ENCODE measurements around the gene KIF7.

Gene KIF7

GRCh38 chr15:89646416-89647141 is 8.7 kb downstream of the KIF7 start:
- no peak for DNase-seq

GRCh38 chr15:89645680-89646079 is 9.6 kb downstream of the KIF7 start:
- DNase-seq, result no peak

- no peak for DNase-seq
Measured at GRCh38 chr15:89642106-89642505, 13.2 kb downstream of the KIF7 start.

GRCh38 chr15:89641053-89641452 is 14.2 kb downstream of the KIF7 start:
- no peak for DNase-seq

GRCh38 chr15:89640245-89640644 is 15.0 kb downstream of the KIF7 start:
- DNase-seq, result no peak

- peak in 1 of 2 experiments; percentile 7 for DNase-seq
Measured at GRCh38 chr15:89633585-89633984, 21.7 kb downstream of the KIF7 start.

GRCh38 chr15:89632563-89633430 is 22.5 kb downstream of the KIF7 start:
- DNase-seq, result peak in 1 of 2 experiments; percentile 14

GRCh38 chr15:89631902-89632264 is 23.4 kb downstream of the KIF7 start:
- DNase-seq, result peak in 1 of 2 experiments; percentile 16

GRCh38 chr15:89630974-89631901 is 24.0 kb downstream of the KIF7 start:
- DNase-seq, result peak in 1 of 2 experiments; percentile 17

- DNase-seq, result peak in 1 of 2 experiments; percentile 11
Measured at GRCh38 chr15:89630260-89630659, 25.0 kb downstream of the KIF7 start.

GRCh38 chr15:89629829-89630228 is 25.4 kb downstream of the KIF7 start:
- peak in 1 of 2 experiments; percentile 4 for DNase-seq

GRCh38 chr15:89628806-89629715 is 26.2 kb downstream of the KIF7 start:
- peak in 1 of 2 experiments; percentile 12 for DNase-seq

GRCh38 chr15:89628301-89628700 is 27.0 kb downstream of the KIF7 start:
- peak in 1 of 2 experiments; percentile 8 for DNase-seq

GRCh38 chr15:89627256-89627970 is 27.9 kb downstream of the KIF7 start:
- DNase-seq, result peak in 1 of 2 experiments; percentile 12

GRCh38 chr15:89625716-89626115 is 29.6 kb downstream of the KIF7 start:
- no peak for DNase-seq

- DNase-seq, result no peak
Measured at GRCh38 chr15:89623165-89623564, 32.1 kb downstream of the KIF7 start.

GRCh38 chr15:89621547-89621946 is 33.7 kb downstream of the KIF7 start:
- no peak for DNase-seq

- no peak for DNase-seq
Measured at GRCh38 chr15:89616228-89616627, 39.0 kb downstream of the KIF7 start.

- no peak for DNase-seq
Measured at GRCh38 chr15:89615135-89615534, 40.1 kb downstream of the KIF7 start.

- no peak for DNase-seq
Measured at GRCh38 chr15:89614164-89614563, 41.1 kb downstream of the KIF7 start.

- no peak for DNase-seq
Measured at GRCh38 chr15:89613031-89613430, 42.2 kb downstream of the KIF7 start.

All from activated T-cell treated with anti-CD3 and anti-CD28 coated beads, Interleukin-2, amount 50 U/mL, for 48 hours (primary cell).